A549 (cell line): ENCODE measurements around the gene ARHGDIG. TPM values are rescaled to one million over a fixed set of nuclear protein-coding genes. Genes with fewer than 3 reads are reported as not detected.

ENCODE experiments used
- ATAC-seq, 2 experiments: fragments of 200-7000 bp in 1 of 2; fragments of >200 bp in 1 of 2; cut with Nextera tagmentation in 1 of 2; cut with Tn5 transposase in 1 of 2; 3 replicates each; pipeline versions ENCODE4 v1.8.0 to v1.9.1; 2018 to 2020; ENCODE audit warnings: mild to moderate bottlenecking in 1 of 2, moderate library complexity in 1 of 2
- CTCF ChIA-PET: fragments of 300-600 bp; sonication (Branson Sonifier 250); formaldehyde crosslinking; extraction: SDS; loops from one replicate; lab custom pipeline; 2021; ENCODE audit warnings: antibody characterized with exemption, inconsistent platforms; lab: Yijun Ruan, JAX
- POLR2A ChIA-PET: fragments of 350-600 bp; formaldehyde crosslinking; extraction: SDS; loops from one replicate; lab custom pipeline; 2021; ENCODE audit warnings: antibody characterized with exemption, inconsistent platforms; lab: Yijun Ruan, JAX
- DNase-seq, 2 experiments: peaks; one replicate each; pipeline versions ENCODE4 v3.0.0 to v3.0.0-alpha.2; 2011 to 2016; ENCODE audit warnings: low read depth in 1 of 2, low spot score in 1 of 2
- FAIRE-seq: peaks from 2 replicates; lab custom pipeline; 2011; peaks lifted over from hg19 to GRCh38; lab: Jason Lieb, UNC
- H3K27ac ChIP-seq, 2 experiments: fragments of >200 bp; sonication (Bioruptor Twin); formaldehyde crosslinking; 3 replicates each; pipeline ENCODE4 v1.5.1; 2016 to 2017
- H3K4me1 ChIP-seq: fragments of >200 bp; sonication (Bioruptor Twin); formaldehyde crosslinking; 3 replicates; pipeline ENCODE4 v1.6.1; 2016
- H3K4me2 ChIP-seq: fragments of >200 bp; sonication (Bioruptor Twin); formaldehyde crosslinking; 3 replicates; pipeline ENCODE4 v1.6.1; 2016
- H3K4me3 ChIP-seq: fragments of >200 bp; sonication (Bioruptor Twin); formaldehyde crosslinking; 3 replicates; pipeline ENCODE4 v1.5.1; 2016
- H3K9me3 ChIP-seq: fragments of >200 bp; sonication (Bioruptor Twin); formaldehyde crosslinking; 3 replicates; pipeline ENCODE4 v1.6.1; 2016
- BHLHE40 ChIP-seq: IDR thresholded peaks from 2 replicates; pipeline ENCODE4 v1.6.1; 2012; ENCODE audit warnings: low read depth, low read length, inconsistent platforms
- CEBPB ChIP-seq, 2 experiments: fragments of >200 bp in 1 of 2; sonication (Bioruptor Twin) in 1 of 2; formaldehyde crosslinking in 1 of 2; IDR thresholded peaks; 2 replicates each; pipeline ENCODE4 v1.6.1; 2012 to 2016
- CHD2 ChIP-seq: fragments of 150-350 bp; IDR thresholded peaks from 2 replicates; pipeline ENCODE4 v1.6.1; 2014; ENCODE audit warnings: low read length; ENCODE audit not compliant: partially characterized antibody
- CTCF ChIP-seq: fragments of >200 bp; sonication (Bioruptor Twin); formaldehyde crosslinking; IDR thresholded peaks from 3 replicates; pipeline ENCODE4 v1.5.1; 2016
- EHMT2 ChIP-seq: fragments of 200-600 bp; sonication (generic); IDR thresholded peaks from 2 replicates; pipeline ENCODE4 v1.6.1; 2016; ENCODE audit warnings: antibody characterized with exemption, low read depth, mild to moderate bottlenecking, moderate library complexity
- FOSB ChIP-seq: fragments of 250-450 bp; sonication (Bioruptor Pico); IDR thresholded peaks from 2 replicates; pipeline ENCODE4 v1.5.0; 2020; ENCODE audit warnings: mild to moderate bottlenecking, moderate library complexity
- FOSL2 ChIP-seq, 2 experiments: fragments of 450-650 bp in 1 of 2; fragments of >200 bp in 1 of 2; sonication (Bioruptor Twin) in 1 of 2; formaldehyde crosslinking; IDR thresholded peaks; 2 replicates each; pipeline versions ENCODE4 v1.5.0 to v1.6.1; 2016 to 2020; ENCODE audit warnings: mild to moderate bottlenecking in 1 of 2, moderate library complexity in 1 of 2
- HES2 ChIP-seq: fragments of >200 bp; sonication (Bioruptor Twin); formaldehyde crosslinking; IDR thresholded peaks from 2 replicates; pipeline ENCODE4 v1.6.1; 2016
- HOXB13 ChIP-seq: fragments of 250-450 bp; sonication (Bioruptor Pico); IDR thresholded peaks from 2 replicates; pipeline ENCODE4 v1.5.0; 2020; ENCODE audit warnings: low read depth, mild to moderate bottlenecking, moderate library complexity
- JUNB ChIP-seq: fragments of >200 bp; sonication (Bioruptor Twin); formaldehyde crosslinking; IDR thresholded peaks from 2 replicates; pipeline ENCODE4 v1.6.1; 2016
- NR3C1 ChIP-seq: fragments of >200 bp; sonication (Bioruptor Twin); formaldehyde crosslinking; IDR thresholded peaks from 3 replicates; pipeline ENCODE4 v1.6.1; 2017
- PBX3 ChIP-seq: IDR thresholded peaks from 2 replicates; pipeline ENCODE4 v1.6.1; 2012
- POLR2A ChIP-seq: IDR thresholded peaks from 2 replicates; pipeline ENCODE4 v1.6.1; 2012; ENCODE audit warnings: mild to moderate bottlenecking, low read length
- POLR2AphosphoS2 ChIP-seq: conservative IDR thresholded peaks from 2 replicates; pipeline ENCODE4 v1.6.1; 2012; ENCODE audit warnings: low read length, improper control_type of control experiment, inconsistent platforms
- RAD21 ChIP-seq, 2 experiments: fragments of >200 bp in 1 of 2; sonication (Bioruptor Twin) in 1 of 2; formaldehyde crosslinking in 1 of 2; IDR thresholded peaks in 1 of 2; conservative IDR thresholded peaks in 1 of 2; 2 replicates in 1 of 2; 3 replicates in 1 of 2; pipeline ENCODE4 v1.6.1; 2012 to 2018; ENCODE audit warnings: inconsistent platforms in 1 of 2
- RCOR1 ChIP-seq: fragments of 150-350 bp; IDR thresholded peaks from 2 replicates; pipeline ENCODE4 v1.6.1; 2014; ENCODE audit warnings: antibody characterized with exemption, low read length, low read depth
- RFX5 ChIP-seq: fragments of 450-650 bp; IDR thresholded peaks from 2 replicates; pipeline ENCODE4 v1.7.1; 2014; ENCODE audit warnings: antibody characterized with exemption, mild to moderate bottlenecking, moderate library complexity
- RNF2 ChIP-seq: fragments of 200-600 bp; sonication (generic); IDR thresholded peaks from 2 replicates; pipeline ENCODE4 v1.6.1; 2016; ENCODE audit warnings: low read depth, mild to moderate bottlenecking, antibody characterized with exemption, moderate library complexity, borderline replicate concordance
- SREBF2 ChIP-seq: fragments of 450-650 bp; IDR thresholded peaks from 2 replicates; pipeline ENCODE4 v1.6.1; 2014; ENCODE audit warnings: mild to moderate bottlenecking, moderate library complexity
- TFCP2L1 ChIP-seq: fragments of 250-450 bp; sonication (Bioruptor Pico); IDR thresholded peaks from 2 replicates; pipeline ENCODE4 v1.5.0; 2021; ENCODE audit warnings: mild to moderate bottlenecking
- TP53 ChIP-seq: fragments of 250-450 bp; sonication (Bioruptor Pico); IDR thresholded peaks from 2 replicates; pipeline ENCODE4 v1.5.0; 2021; ENCODE audit warnings: mild to moderate bottlenecking, moderate library complexity
- ZNF302 ChIP-seq: fragments of 250-450 bp; sonication (Bioruptor Pico); IDR thresholded peaks from 2 replicates; pipeline ENCODE4 v1.9.0; 2021; ENCODE audit warnings: inconsistent platforms, mild to moderate bottlenecking, moderate library complexity
- WGBS: methylation state at CpG from one replicate; pipeline ENCODE4 v1.1.6; 2017; ENCODE audit errors: missing lambda C conversion rate; 5-methylcytosine and 5-hydroxymethylcytosine counted together
- polyA plus RNA-seq, 4 experiments: library from polyadenylated mRNA; depleted of rRNA in 3 of 4; stranded (reverse); fragments of >200 nt; fragmentation: RNase III in 1 of 4; extraction: RNeasy Plus Mini Kit Qiagen cat#74134 plus additional on column Dnase treatment in 1 of 4; gene quantifications; 2 replicates in 3 of 4; 3 replicates in 1 of 4; pipeline ENCODE4 v1.2.3, GENCODE V29; 2011 to 2017
- TF ChIP-seq, protein P1 (sequence below): fragments of 250-450 bp; sonication (Bioruptor Pico); IDR thresholded peaks from 2 replicates; pipeline ENCODE4 v1.5.0; 2021; ENCODE audit warnings: mild to moderate bottlenecking, moderate library complexity, borderline replicate concordance

ARHGDIG gene
- polyA plus RNA-seq, 2 of the 4 experiments (the other 2 are of a cell fraction): 1.1 to 1.9 TPM

DNA sequence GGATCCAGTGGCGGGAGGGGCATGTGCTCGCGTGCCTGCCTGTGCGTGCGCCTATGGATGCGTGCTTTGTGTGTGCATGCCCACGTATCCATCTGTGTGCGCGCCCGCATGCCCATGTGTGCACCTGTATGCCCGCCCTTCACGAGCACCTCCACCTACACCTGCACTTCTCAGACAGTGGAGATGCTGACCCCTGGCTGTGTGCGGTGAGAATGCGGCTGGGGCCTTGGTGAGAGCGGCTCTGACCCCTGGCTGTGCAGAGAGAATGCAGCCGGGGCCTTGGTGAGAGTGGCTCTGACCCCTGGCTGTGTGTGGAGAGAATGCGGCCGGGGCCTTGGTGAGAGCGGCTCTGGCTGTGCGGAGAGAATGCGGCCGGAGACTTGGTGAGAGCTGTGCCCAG, 38.2 kb downstream of the ARHGDIG start:
- ATAC-seq (peak; percentile 58 to 78; a peak in 5 of 6 replicates), DNase-seq (peak; percentile 33 to 50)
- no peaks in the 10 kb centered on the region; the same call in 2 of the 3 replicates for H3K4me1 ChIP-seq
- no peak overlapping the region for H3K4me2 ChIP-seq
- CTCF ChIA-PET: interaction anchor here (0.6 to 1.3 kb wide), 3 partner anchors 20 to 96 kb away, joined by 3 read pairs; no protein-coding TSS in a partner anchor
- H3K4me3 ChIP-seq: no peak overlapping the region
- TF ChIP-seq CEBPB (IDR thresholded peaks at IDR 0.05): no peak
- no peak for TF ChIP-seq RFX5
- peak in 1 of 2 experiments; percentile 30; a peak in 2 of 5 replicates for TF ChIP-seq RAD21 (conservative IDR thresholded peaks at IDR 0.05 in 1 of 2, IDR thresholded peaks at IDR 0.05 in 1 of 2)
- no peak for TF ChIP-seq SREBF2
- TF ChIP-seq RNF2: no peak
- TF ChIP-seq, all 56 proteins: peak for 1
- WGBS: 92% methylated on average over 22 of the region's 22 CpGs
- Histone ChIP-seq H3K9me3 (no peaks in the 10 kb centered on the region), H3K27ac (no peak overlapping the region)
- no peak for FAIRE-seq
- POLR2A ChIA-PET: no interaction called here

DNA sequence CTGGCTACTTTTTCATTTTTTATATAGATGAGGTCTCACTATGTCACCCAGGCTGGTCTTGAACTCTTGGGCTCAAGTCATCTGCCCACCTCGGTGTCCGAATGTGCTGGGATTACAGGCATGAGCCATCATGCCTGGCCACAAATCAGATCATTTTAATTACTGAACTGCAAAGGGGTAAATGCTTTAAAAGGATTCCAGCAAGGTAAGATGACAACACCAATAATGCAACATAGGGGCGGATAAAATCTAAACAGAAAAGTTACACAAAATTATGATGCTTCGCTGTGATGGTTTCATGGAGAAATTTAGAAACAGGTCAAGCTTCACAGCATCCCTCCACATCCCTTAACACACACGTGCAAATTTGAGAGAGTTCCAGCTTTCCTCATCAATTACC, 39.8 kb downstream of the ARHGDIG start:
- Histone ChIP-seq H3K4me1 (no peaks in the 10 kb centered on the region; the same call in 2 of the 3 replicates), H3K27ac (no peak overlapping the region), H3K9me3 (no peaks in the 10 kb centered on the region), H3K4me3 (no peak overlapping the region), H3K4me2 (no peak overlapping the region)
- ChIA-PET POLR2A (no interaction called here), CTCF (interaction anchor here (0.7 kb wide), 1 partner anchor 20 kb away, joined by 3 read pairs; no protein-coding TSS in a partner anchor)
- no peak for FAIRE-seq
- TF ChIP-seq NR3C1 (no peak), TP53 (CRISPR knock-in tag) (no peak), POLR2AphosphoS2 (no peak), PBX3 (no peak), HES2 (no peak), FOSB (no peak), RFX5 (no peak), JUNB (no peak)
- WGBS: 89% methylated on average over 5 of the region's 5 CpGs
- DNase-seq: no peak
- no peak for ATAC-seq

- WGBS: 69% methylated on average over 9 of the region's 9 CpGs
- no peak overlapping the region for H3K4me2 ChIP-seq
- CTCF ChIA-PET: interaction anchor here (1.2 to 1.5 kb wide), 3 partner anchors 13 to 41 kb away, joined by 3 to 11 read pairs (median 5); no protein-coding TSS in a partner anchor
- FAIRE-seq (no peak), DNase-seq (no peak)
- TF ChIP-seq EHMT2: no peak
- no peak for TF ChIP-seq TFCP2L1
- TF ChIP-seq ZNF302 (CRISPR knock-in tag): no peak
- no peak for TF ChIP-seq CEBPB (IDR thresholded peaks at IDR 0.05)
- TF ChIP-seq RFX5: no peak
- TF ChIP-seq POLR2A: no peak
- TF ChIP-seq HOXB13: no peak
- TF ChIP-seq FOSL2 (IDR thresholded peaks at IDR 0.05): no peak
- no peak for TF ChIP-seq FOSL2 (CRISPR knock-in tag; IDR thresholded peaks at IDR 0.05)
- TF ChIP-seq, protein P1, sequence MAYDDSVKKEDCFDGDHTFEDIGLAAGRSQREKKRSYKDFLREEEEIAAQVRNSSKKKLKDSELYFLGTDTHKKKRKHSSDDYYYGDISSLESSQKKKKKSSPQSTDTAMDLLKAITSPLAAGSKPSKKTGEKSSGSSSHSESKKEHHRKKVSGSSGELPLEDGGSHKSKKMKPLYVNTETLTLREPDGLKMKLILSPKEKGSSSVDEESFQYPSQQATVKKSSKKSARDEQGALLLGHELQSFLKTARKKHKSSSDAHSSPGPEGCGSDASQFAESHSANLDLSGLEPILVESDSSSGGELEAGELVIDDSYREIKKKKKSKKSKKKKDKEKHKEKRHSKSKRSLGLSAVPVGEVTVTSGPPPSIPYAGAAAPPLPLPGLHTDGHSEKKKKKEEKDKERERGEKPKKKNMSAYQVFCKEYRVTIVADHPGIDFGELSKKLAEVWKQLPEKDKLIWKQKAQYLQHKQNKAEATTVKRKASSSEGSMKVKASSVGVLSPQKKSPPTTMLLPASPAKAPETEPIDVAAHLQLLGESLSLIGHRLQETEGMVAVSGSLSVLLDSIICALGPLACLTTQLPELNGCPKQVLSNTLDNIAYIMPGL (CRISPR knock-in tag): no peak
- no peak for TF ChIP-seq CTCF
- no peak for TF ChIP-seq BHLHE40
- TF ChIP-seq RCOR1: no peak
- TF ChIP-seq SREBF2: no peak
- TF ChIP-seq CHD2: no peak
- TF ChIP-seq RNF2: no peak
- TF ChIP-seq, all 56 proteins: peak for 0
- no peak overlapping the region for H3K4me3 ChIP-seq
- peaks cover 8% of the 10 kb centered on the region for H3K4me1 ChIP-seq
- no peak overlapping the region for H3K27ac ChIP-seq
- ATAC-seq: no peak
- POLR2A ChIA-PET: no interaction called here
- no peaks in the 10 kb centered on the region for H3K9me3 ChIP-seq
Measured at GRCh38 chr16:321532-321931, 41.1 kb downstream of the ARHGDIG start.
